NOMO-1 treated with DMSO at 0.1 percent for 48 hours (cell line): Measurements from ENCODE around the gene BOLA3.
"Not testable (repeated sequence)": the region's sequence is repeated elsewhere in the genome, so short reads cannot be mapped to it uniquely, and the experiment has no call there.

Source experiments
- DNase-seq: peaks from one replicate; lab custom pipeline; 2025; ENCODE audit not compliant: unreplicated experiment; lab: John Stamatoyannopoulos, UW

BOLA3 gene, protein sequence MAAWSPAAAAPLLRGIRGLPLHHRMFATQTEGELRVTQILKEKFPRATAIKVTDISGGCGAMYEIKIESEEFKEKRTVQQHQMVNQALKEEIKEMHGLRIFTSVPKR

DNA sequence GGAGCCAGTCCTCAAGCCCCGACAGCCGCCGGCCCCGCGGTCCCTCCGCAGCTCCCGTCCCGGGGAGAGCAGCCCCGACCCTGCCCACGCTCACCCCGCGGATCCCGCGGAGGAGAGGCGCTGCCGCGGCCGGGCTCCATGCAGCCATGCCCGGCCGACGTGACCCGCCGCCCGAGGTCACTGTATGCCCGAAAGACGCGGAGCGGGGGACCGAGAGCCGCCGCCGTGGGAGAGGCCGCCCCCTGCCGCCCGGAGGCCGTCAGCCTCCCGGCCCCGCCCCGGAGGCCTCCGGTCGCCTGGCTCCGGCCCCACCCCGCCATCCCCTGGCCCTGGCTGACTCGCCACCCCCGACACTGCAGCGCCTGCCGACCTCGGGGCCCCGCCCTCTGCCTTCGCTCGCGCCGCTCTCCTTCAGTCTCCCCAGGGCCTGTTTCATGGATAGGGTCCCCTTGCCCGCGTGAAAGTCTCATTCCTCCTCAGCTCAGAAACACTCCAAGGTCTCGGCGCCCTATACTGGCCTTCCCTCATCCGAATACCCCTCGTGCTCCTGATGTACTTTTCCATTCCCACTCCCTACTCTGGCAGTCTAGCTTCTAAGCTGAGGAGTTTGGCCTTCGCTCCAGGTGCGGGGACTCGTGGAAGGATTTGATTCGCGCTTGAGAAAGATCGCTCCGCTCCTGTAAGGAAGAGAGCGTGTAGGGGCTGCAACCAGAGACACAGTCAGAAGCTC lies at the start of gene BOLA3:
TSS of gene BOLA3 (minus strand) at position 186 of the 730 bp plus-strand sequence. CDS start at position 148, 38 bp downstream.
- DNase-seq, result peak; percentile 85

- DNase-seq, result no peak
Observed at GRCh38 chr2:74197049-74197448, 49.3 kb upstream of the BOLA3 start.

- DNase-seq, result no peak
Observed at GRCh38 chr2:74194799-74195198, 47.1 kb upstream of the BOLA3 start.

- no peak for DNase-seq
Observed at GRCh38 chr2:74191596-74192380, 44.1 kb upstream of the BOLA3 start.

DNA sequence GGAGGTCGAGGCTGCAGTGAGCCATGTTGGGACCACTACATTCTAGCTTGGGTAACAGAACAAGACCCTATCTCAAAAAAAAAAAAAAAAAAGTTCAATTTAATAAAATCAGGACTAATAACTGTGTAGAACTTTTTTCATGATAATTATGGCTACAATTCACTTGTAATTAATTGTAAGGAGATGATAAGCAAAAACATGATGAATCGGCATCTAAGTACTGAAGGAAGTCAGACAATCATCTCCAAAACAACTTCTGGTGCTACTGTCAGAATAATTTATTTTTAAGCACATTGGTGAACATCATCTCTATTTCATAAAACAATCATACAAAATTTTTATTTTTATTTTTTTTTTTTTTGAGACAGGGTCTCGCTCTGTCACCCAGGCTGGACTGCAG lies 41.0 kb upstream of the BOLA3 start:
- no peak for DNase-seq

DNA sequence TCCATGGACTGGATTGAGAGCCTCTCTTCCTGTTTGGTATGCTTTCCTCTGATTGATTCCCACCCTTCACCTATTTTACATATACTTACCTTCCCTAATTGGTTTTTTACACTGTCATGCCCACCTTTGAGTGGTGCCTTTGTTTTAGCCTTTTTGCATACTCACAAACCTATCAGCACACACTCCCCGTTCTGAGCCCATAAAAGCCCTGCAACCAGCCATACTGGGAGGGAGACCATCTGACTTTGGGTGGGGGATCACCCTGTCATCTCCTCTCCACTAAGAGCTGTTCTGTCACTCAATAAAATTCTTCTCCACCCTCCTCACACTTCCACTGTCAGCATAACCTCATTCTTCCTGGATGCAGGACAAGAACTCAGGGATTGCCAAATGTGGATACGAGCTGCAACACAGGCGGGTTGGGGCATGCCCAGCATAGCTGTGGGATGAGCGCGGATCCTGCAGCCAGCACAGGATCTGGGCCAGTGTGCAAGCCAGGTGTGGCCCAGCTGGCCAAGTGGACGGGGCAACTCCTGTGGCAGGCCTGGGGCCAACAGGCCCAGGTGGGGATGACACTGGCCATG lies 40.4 kb upstream of the BOLA3 start:
- DNase-seq, result no peak

DNA sequence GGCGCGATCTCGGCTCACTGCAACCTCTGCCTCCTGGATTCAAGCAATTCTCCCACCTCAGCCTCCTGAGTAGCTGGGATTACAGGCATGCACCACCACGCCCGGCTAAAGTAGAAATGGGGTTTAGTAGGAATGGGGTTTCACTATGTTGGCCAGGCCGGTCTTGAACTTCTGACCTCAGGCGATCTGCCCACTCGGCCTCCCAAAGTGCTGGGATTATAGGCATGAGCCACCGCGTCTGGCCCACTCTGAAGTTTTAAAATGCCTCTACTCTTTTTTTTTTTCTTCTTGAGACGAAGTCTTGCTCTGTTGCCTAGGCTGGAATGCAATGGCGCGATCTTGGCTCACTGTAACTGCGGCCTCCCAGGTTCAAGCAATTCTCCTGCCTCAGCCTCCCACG lies 39.0 kb upstream of the BOLA3 start:
- DNase-seq, result not testable (repeated sequence)

GRCh38 chr2:74186038-74186437 lies 38.3 kb upstream of the BOLA3 start:
- DNase-seq, result peak; percentile 95

- no peak for DNase-seq
Observed at GRCh38 chr2:74183878-74184277, 36.2 kb upstream of the BOLA3 start.

DNA sequence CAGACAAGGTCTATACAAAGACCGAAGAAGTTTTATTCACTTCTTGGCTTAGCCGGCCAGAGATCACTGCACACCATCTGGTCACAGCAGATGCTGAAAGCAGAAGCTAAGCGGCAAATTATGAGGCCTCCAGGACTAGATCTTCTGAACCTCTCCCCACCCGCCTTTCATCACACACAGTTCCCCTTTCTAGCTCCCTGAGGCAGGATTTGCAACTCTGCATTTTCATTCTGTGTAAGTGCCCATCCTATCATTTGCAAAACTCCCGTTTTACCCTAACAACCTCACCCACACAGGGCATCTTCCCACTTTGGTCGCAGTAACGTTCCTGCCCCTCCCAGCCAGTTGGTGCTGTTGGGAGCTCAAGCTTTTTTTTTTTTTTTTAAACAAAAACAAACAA lies 34.0 kb upstream of the BOLA3 start:
- peak; percentile 97 for DNase-seq

- DNase-seq, result no peak
Observed at GRCh38 chr2:74179063-74179865, 31.6 kb upstream of the BOLA3 start.

GRCh38 chr2:74178211-74179062 lies 30.7 kb upstream of the BOLA3 start, which contains the start of gene MOB1A:
Gene MOB1A (minus strand): TSS chr2:74178879. CDS start chr2:74178674, 205 bp downstream.
- DNase-seq, result peak; percentile 98

DNA sequence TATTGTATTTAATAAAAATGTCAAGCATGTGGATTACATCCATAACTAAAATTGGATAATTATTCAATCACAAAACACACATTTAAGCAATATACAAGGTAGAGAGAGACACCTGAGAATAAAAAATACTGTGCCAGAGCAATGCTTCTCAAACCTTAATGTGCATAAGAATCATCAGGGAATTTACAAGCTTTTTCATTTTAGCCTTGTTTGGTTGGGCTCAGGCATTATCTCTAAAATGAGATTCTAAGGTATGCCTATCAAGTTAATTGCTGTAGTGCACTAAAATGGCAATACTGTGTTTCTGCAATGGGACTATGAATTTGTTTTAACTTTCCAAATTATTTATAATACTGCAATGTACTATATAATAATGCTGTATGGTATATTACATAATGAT lies 30.0 kb upstream of the BOLA3 start:
- DNase-seq, result no peak

DNA sequence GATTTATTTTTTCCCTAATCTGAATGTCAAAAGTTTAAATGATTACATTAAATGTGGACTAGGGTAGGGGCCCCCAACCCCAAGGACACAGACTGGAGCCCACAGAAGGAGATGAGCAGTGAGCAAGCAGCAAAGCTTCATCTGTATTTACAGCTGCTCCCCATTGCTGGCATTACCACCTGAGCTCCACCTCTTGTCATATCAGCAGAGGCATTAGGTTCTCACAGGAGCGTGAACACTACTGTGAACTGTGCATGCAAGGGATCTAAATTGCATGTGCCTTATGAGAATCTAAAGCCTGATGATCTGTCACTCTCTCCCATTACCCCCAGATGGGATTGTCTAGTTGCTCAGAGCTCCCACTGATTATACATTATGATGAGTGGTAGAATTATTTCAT lies 27.2 kb upstream of the BOLA3 start:
- DNase-seq, result no peak

DNA sequence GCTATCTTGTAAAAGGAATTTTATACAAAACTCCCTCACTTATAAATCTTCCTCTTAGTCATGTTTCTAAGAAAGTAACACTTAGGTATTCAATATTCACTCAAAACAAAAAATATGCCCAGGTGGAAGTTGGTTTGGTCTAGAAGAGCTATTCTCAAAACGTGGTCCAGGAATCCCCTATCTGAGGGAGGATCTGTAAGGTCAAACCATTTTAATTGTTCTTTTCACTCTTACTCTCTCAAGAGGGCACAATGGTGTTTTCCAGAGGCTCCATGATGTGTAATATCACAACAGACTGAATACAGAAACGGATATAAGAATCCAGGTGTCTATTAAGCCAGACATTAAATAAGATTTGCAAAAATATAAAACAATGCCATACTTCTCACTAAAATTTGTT lies 21.0 kb upstream of the BOLA3 start:
- no peak for DNase-seq

DNA sequence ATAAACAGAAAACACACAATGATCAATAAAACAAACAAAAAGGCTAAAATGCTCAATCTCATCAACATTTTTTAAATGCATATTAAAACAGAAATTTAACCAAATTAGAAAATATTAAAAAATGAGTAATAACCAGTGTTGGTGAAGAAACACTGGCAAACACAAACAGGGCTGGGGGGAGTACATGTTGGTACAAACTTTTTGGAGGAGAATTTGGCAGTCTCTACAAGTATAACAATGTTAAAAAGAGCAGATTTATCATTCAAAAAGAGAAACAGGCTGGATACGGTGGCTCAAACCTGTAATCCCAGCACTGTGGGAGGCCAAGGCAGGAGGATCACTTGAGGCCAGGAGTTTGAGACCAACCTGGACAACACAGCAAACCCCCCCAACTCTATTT lies 17.0 kb upstream of the BOLA3 start:
- no peak for DNase-seq

DNA sequence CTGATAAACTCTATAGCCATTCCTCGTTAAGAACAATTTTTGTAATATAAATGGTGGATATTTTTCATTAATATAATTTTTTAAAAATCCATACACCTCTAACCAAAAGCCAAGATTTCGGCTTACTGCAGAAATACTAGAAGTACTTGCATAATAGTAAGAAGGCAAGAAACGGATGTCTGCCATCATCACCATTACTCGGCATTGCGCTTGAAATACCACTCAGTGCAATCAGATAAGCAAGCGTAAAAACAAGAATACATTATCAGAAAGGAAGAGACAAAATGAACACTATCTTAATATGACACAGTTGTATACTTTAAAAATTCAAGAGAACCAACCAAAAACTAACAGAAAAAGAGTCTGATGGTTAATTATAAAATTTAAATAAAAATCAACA lies 15.2 kb upstream of the BOLA3 start:
- DNase-seq, result no peak

- no peak for DNase-seq
Observed at GRCh38 chr2:74155830-74156229, 8.1 kb upstream of the BOLA3 start.

GRCh38 chr2:74152954-74153353 lies 5.2 kb upstream of the BOLA3 start:
- no peak for DNase-seq
